IMR-90 (cell line): ENCODE results near the gene OR13J1. TPM values are rescaled to one million over a fixed set of nuclear protein-coding genes. Genes with fewer than 3 reads are reported as not detected.

Experiments used
- ATAC-seq: fragments of 200-7000 bp; cut with Tn5 transposase; 2 replicates; pipeline ENCODE4 v1.9.1; 2020; ENCODE audit warnings: low read depth, mild to moderate bottlenecking, moderate library complexity
- BruUV-seq: library from RNA; stranded (reverse); fragments of 400-500 nt; replicated peaks from 2 replicates; lab custom pipeline; 2021; lab: Mats Ljungman, UMichigan
- CTCF ChIA-PET: fragments of 300-600 bp; formaldehyde crosslinking; extraction: SDS; loops from one replicate; lab custom pipeline; 2021; ENCODE audit warnings: antibody characterized with exemption; lab: Yijun Ruan, JAX
- POLR2A ChIA-PET: fragments of 300-600 bp; sonication (Branson Sonifier 250); formaldehyde crosslinking; loops from one replicate; lab custom pipeline; 2022; ENCODE audit warnings: antibody characterized with exemption; ENCODE audit not compliant: unreplicated experiment; lab: Charles Lee
- DNase-seq: peaks from one replicate; pipeline ENCODE4 v3.0.0; 2013
- H2AFZ ChIP-seq: replicated peaks from 2 replicates; pipeline ENCODE3; 2013; ENCODE audit warnings: low read length, mild to moderate bottlenecking; ENCODE audit not compliant: poor library complexity
- H2AK5ac ChIP-seq: 2 replicates; pipeline ENCODE4 v1.6.1; 2013; ENCODE audit warnings: low read depth, low read length, inconsistent platforms
- H2AK9ac ChIP-seq: replicated peaks from 2 replicates; pipeline ENCODE3; 2013; ENCODE audit warnings: mild to moderate bottlenecking, low read depth, low read length, moderate library complexity; ENCODE audit not compliant: poor library complexity
- H2BK120ac ChIP-seq: 2 replicates; pipeline ENCODE4 v1.6.1; 2013; ENCODE audit warnings: low read depth, low read length, inconsistent platforms
- H2BK15ac ChIP-seq: 3 replicates; pipeline ENCODE4 v1.6.1; 2013; ENCODE audit warnings: low read depth, low read length, inconsistent platforms
- H2BK20ac ChIP-seq: 2 replicates; pipeline ENCODE4 v1.6.1; 2013; ENCODE audit warnings: low read depth, mild to moderate bottlenecking, inconsistent platforms, low read length, moderate library complexity
- H2BK5ac ChIP-seq: 2 replicates; pipeline ENCODE4 v1.6.1; 2013; ENCODE audit warnings: mild to moderate bottlenecking, low read depth, low read length, inconsistent platforms; ENCODE audit not compliant: poor library complexity, severe bottlenecking
- H3K14ac ChIP-seq: replicated peaks from 2 replicates; pipeline ENCODE4 v1.6.1; 2013; ENCODE audit warnings: low read depth, low read length, inconsistent platforms
- H3K18ac ChIP-seq: 2 replicates; pipeline ENCODE4 v1.6.1; 2013; ENCODE audit warnings: low read depth, low read length, control low read depth
- H3K23ac ChIP-seq: 2 replicates; pipeline ENCODE4 v1.6.1; 2013; ENCODE audit warnings: low read depth, low read length, inconsistent platforms
- H3K27ac ChIP-seq: 2 replicates; pipeline ENCODE4 v1.5.1; 2013; ENCODE audit warnings: mild to moderate bottlenecking, control low read depth, low read length; ENCODE audit not compliant: insufficient read depth
- H3K27me3 ChIP-seq: 2 replicates; pipeline ENCODE4 v1.6.1; 2013; ENCODE audit warnings: low read length; ENCODE audit not compliant: control insufficient read depth, insufficient read depth
- H3K36me3 ChIP-seq: 2 replicates; pipeline ENCODE4 v1.6.1; 2013; ENCODE audit warnings: low read length, mixed read lengths; ENCODE audit not compliant: control insufficient read depth, insufficient read depth
- H3K4ac ChIP-seq: 2 replicates; pipeline ENCODE4 v1.6.1; 2013; ENCODE audit warnings: low read depth, low read length, inconsistent platforms
- H3K4me1 ChIP-seq: 2 replicates; pipeline ENCODE4 v1.6.1; 2013; ENCODE audit warnings: low read length, mixed read lengths; ENCODE audit not compliant: control insufficient read depth, insufficient read depth
- H3K4me2 ChIP-seq: 2 replicates; pipeline ENCODE4 v1.6.1; 2013; ENCODE audit warnings: low read depth, mild to moderate bottlenecking, control low read depth, low read length, moderate library complexity
- H3K4me3 ChIP-seq: 2 replicates; pipeline ENCODE4 v1.5.1; 2013; ENCODE audit warnings: low read depth, mild to moderate bottlenecking, control low read depth, low read length, moderate library complexity; ENCODE audit not compliant: insufficient read depth
- H3K56ac ChIP-seq: 2 replicates; pipeline ENCODE4 v1.6.1; 2013; ENCODE audit warnings: low read length, inconsistent platforms; ENCODE audit not compliant: insufficient read depth; ENCODE audit errors: extremely low read depth
- H3K79me1 ChIP-seq, 2 experiments: 2 replicates each; pipeline ENCODE4 v1.6.1; 2013; ENCODE audit warnings: low read length in 2 of 2, inconsistent platforms in 1 of 2, low read depth in 1 of 2
- H3K9ac ChIP-seq: 2 replicates; pipeline ENCODE4 v1.6.1; 2013; ENCODE audit warnings: low read depth, low read length, control low read depth
- H3K9me1 ChIP-seq: 2 replicates; pipeline ENCODE4 v1.6.1; 2013; ENCODE audit warnings: low read length, inconsistent platforms; ENCODE audit not compliant: insufficient read depth
- H3K9me3 ChIP-seq: 2 replicates; pipeline ENCODE4 v1.6.1; 2013; ENCODE audit warnings: low read length; ENCODE audit not compliant: control insufficient read depth, insufficient read depth
- H4K20me1 ChIP-seq: 2 replicates; pipeline ENCODE4 v1.6.1; 2013; ENCODE audit warnings: low read length, inconsistent platforms; ENCODE audit not compliant: insufficient read depth
- H4K5ac ChIP-seq: 2 replicates; pipeline ENCODE4 v1.6.1; 2013; ENCODE audit warnings: mild to moderate bottlenecking, low read depth, low read length, control low read depth
- H4K8ac ChIP-seq, 2 experiments: 2 replicates each; pipeline ENCODE4 v1.6.1; 2013; ENCODE audit warnings: low read depth in 2 of 2, low read length in 2 of 2, control low read depth in 1 of 2, inconsistent platforms in 1 of 2
- H4K91ac ChIP-seq: 2 replicates; pipeline ENCODE4 v1.6.1; 2013; ENCODE audit warnings: low read depth, low read length, inconsistent platforms; ENCODE audit not compliant: insufficient read depth
- BHLHE40 ChIP-seq: fragments of 150-350 bp; IDR thresholded peaks from 2 replicates; pipeline ENCODE4 v1.6.1; 2016; ENCODE audit warnings: mild to moderate bottlenecking, low read depth, low read length
- CEBPB ChIP-seq: IDR thresholded peaks from 2 replicates; pipeline ENCODE4 v1.6.1; 2012; ENCODE audit warnings: low read depth, low read length, improper control_type of control experiment
- CHD1 ChIP-seq: IDR thresholded peaks from 2 replicates; pipeline ENCODE4 v1.6.1; 2012; ENCODE audit warnings: low read depth, low read length, improper control_type of control experiment
- CTCF ChIP-seq: conservative IDR thresholded peaks from 2 replicates; pipeline ENCODE4 v1.5.1; 2012; ENCODE audit warnings: mild to moderate bottlenecking, low read depth, low read length, improper control_type of control experiment
- ELK1 ChIP-seq: fragments of 150-350 bp; IDR thresholded peaks from 2 replicates; pipeline ENCODE4 v1.6.1; 2016; ENCODE audit warnings: low read depth, mild to moderate bottlenecking, low read length, moderate library complexity, borderline replicate concordance
- FOS ChIP-seq: fragments of 150-350 bp; IDR thresholded peaks from 2 replicates; pipeline ENCODE4 v1.6.1; 2016; ENCODE audit warnings: low read depth, low read length
- MAFK ChIP-seq: IDR thresholded peaks from 2 replicates; pipeline ENCODE4 v1.6.1; 2012; ENCODE audit warnings: low read depth, low read length, improper control_type of control experiment
- MAZ ChIP-seq: IDR thresholded peaks from 2 replicates; pipeline ENCODE4 v1.6.1; 2012; ENCODE audit warnings: low read depth, mild to moderate bottlenecking, low read length, improper control_type of control experiment, moderate library complexity, borderline replicate concordance
- MXI1 ChIP-seq: IDR thresholded peaks from 2 replicates; pipeline ENCODE4 v1.6.1; 2012; ENCODE audit warnings: low read depth, mild to moderate bottlenecking, low read length, moderate library complexity, borderline replicate concordance
- NFE2L2 ChIP-seq: fragments of 150-350 bp; IDR thresholded peaks from 2 replicates; pipeline ENCODE4 v1.6.1; 2016; ENCODE audit warnings: low read depth, mild to moderate bottlenecking, low read length
- POLR2A ChIP-seq: IDR thresholded peaks from 2 replicates; pipeline ENCODE4 v1.6.1; 2012; ENCODE audit warnings: mild to moderate bottlenecking, low read depth, low read length
- RAD21 ChIP-seq: IDR thresholded peaks from 2 replicates; pipeline ENCODE4 v1.6.1; 2012; ENCODE audit warnings: low read length, improper control_type of control experiment
- RCOR1 ChIP-seq: IDR thresholded peaks from 2 replicates; pipeline ENCODE4 v1.6.1; 2012; ENCODE audit warnings: mild to moderate bottlenecking, low read length, improper control_type of control experiment; ENCODE audit not compliant: insufficient replicate concordance
- RFX5 ChIP-seq: IDR thresholded peaks from 2 replicates; pipeline ENCODE4 v1.8.0; 2012; ENCODE audit warnings: low read depth, mild to moderate bottlenecking, low read length, moderate library complexity
- SMC3 ChIP-seq: fragments of 150-350 bp; IDR thresholded peaks from 2 replicates; pipeline ENCODE4 v1.6.1; 2016; ENCODE audit warnings: low read depth, mild to moderate bottlenecking, antibody characterized with exemption, low read length, moderate library complexity
- USF2 ChIP-seq: fragments of 150-350 bp; IDR thresholded peaks from 2 replicates; pipeline ENCODE4 v1.6.1; 2017; ENCODE audit warnings: mild to moderate bottlenecking, antibody characterized with exemption, low read length, low read depth
- WGBS, 2 experiments: methylation state at CpG; one replicate each; pipeline versions ENCODE4 v1.1.5 to v1.1.7; 2013; ENCODE audit warnings: missing lambda C conversion rate in 2 of 2; ENCODE audit not compliant: insufficient read length in 1 of 2; ENCODE audit errors: extremely low coverage in 2 of 2; 5-methylcytosine and 5-hydroxymethylcytosine counted together
- dilution Hi-C: fragments of 300-500 bp; cut with HindIII; formaldehyde crosslinking; loops from one replicate; pipeline ENCODE4 v1.14.3; 2018; ENCODE audit warnings: low sequenced_read_pairs; ENCODE audit not compliant: unreplicated experiment
- in situ Hi-C: fragments of 300-500 bp; cut with MboI; formaldehyde crosslinking; loops from 3 replicates; pipeline ENCODE4 v1.14.3; 2019; ENCODE audit warnings: low sequenced_read_pairs, inconsistent platforms, mixed read lengths
- intact Hi-C: fragments of 100-400 bp; cut with micrococcal nuclease; formaldehyde crosslinking; loops from 2 replicates; pipeline ENCODE4 v1.10.0; 2022
- polyA plus RNA-seq, 3 experiments: library from polyadenylated mRNA; depleted of rRNA; stranded (reverse); fragments of >200 nt; gene quantifications; 2 replicates each; pipeline ENCODE4 v1.2.3, GENCODE V29; 2012; ENCODE audit warnings: low replicate concordance in 1 of 3
- total RNA-seq: library from RNA; depleted of rRNA; stranded (reverse); fragments of >200 nt; gene quantifications from 2 replicates; pipeline ENCODE4 v1.2.3, GENCODE V29; 2012

Gene OR13J1
- total and polyA plus RNA-seq, 2 of the 4 experiments (the other 2 are of a cell fraction) = not detected

GRCh38 chr9:35859990-35860339, 10.2 kb downstream of the OR13J1 start:
- DNase-seq (no peak), ATAC-seq (no peak)
- Histone ChIP-seq H3K18ac (no peak overlapping the region), H3K27me3 (peaks cover 39% of the 10 kb centered on the region), H4K8ac (no peak overlapping the region), H3K56ac (no peak overlapping the region), H3K9me1 (no peaks in the 10 kb centered on the region), H4K20me1 (no peaks in the 10 kb centered on the region), H3K23ac (no peak overlapping the region), H3K9me3 (no peaks in the 10 kb centered on the region), H3K4ac (no peak overlapping the region), H2AK9ac (no peak overlapping the region), H2BK15ac (no peak overlapping the region), H3K4me2 (no peak overlapping the region), H3K27ac (no peak overlapping the region), H2AK5ac (no peak overlapping the region), H4K5ac (no peak overlapping the region), H3K9ac (no peak overlapping the region), H2BK120ac (no peak overlapping the region), H3K4me3 (no peak overlapping the region), H3K79me1 (no peaks in the 10 kb centered on the region), H3K14ac (no peak overlapping the region), H3K36me3 (no peaks in the 10 kb centered on the region), H2BK5ac (no peak overlapping the region), H4K91ac (no peak overlapping the region), H3K4me1 (no peaks in the 10 kb centered on the region), H2AFZ (no peak overlapping the region), H2BK20ac (no peak overlapping the region)
- BruUV-seq = no TSS peak
- dilution Hi-C loops (no loop called here), in situ Hi-C loops (no loop called here), intact Hi-C loops (no loop called here)
- WGBS, 2 experiments = no CpG with 5 or more reads among the region's 3 CpGs
- CTCF ChIA-PET = no interaction called here
- POLR2A ChIA-PET = no interaction called here
- TF ChIP-seq RFX5 = no peak
- no peak for TF ChIP-seq BHLHE40
- no peak for TF ChIP-seq MXI1
- TF ChIP-seq FOS = no peak
- no peak for TF ChIP-seq NFE2L2
- no peak for TF ChIP-seq ELK1
- no peak for TF ChIP-seq SMC3
- no peak for TF ChIP-seq RAD21
- no peak for TF ChIP-seq RCOR1
- TF ChIP-seq MAFK = no peak
- no peak for TF ChIP-seq CTCF
- no peak for TF ChIP-seq USF2
- no peak for TF ChIP-seq CHD1
- TF ChIP-seq MAZ = no peak
- no peak for TF ChIP-seq POLR2A
- TF ChIP-seq CEBPB = no peak
